GM12878 (cell line): Measurements from ENCODE around the gene PACSIN3. TPM values are rescaled to one million over a fixed set of nuclear protein-coding genes. Genes with fewer than 3 reads are reported as not detected.

ENCODE experiments used
- ATAC-seq: fragments of 200-7000 bp; cut with Tn5 transposase; 3 replicates; pipeline ENCODE4 v1.9.1; 2020; ENCODE audit warnings: mild to moderate bottlenecking, moderate library complexity
- BruUV-seq: library from RNA; stranded (reverse); fragments of 400-500 nt; replicated peaks from 2 replicates; lab custom pipeline; 2021; lab: Mats Ljungman, UMichigan
- CTCF ChIA-PET: fragments of 300-600 bp; sonication (Branson Sonifier 250); formaldehyde crosslinking; extraction: SDS; loops from one replicate; lab custom pipeline; 2021; ENCODE audit warnings: inconsistent platforms; lab: Yijun Ruan, JAX
- POLR2A ChIA-PET: fragments of 350-600 bp; formaldehyde crosslinking; extraction: SDS; loops from one replicate; lab custom pipeline; 2021; ENCODE audit warnings: inconsistent platforms; lab: Charles Lee
- RAD21 ChIA-PET: fragments of 300-600 bp; sonication (Branson Sonifier 250); formaldehyde crosslinking; loops from one replicate; lab custom pipeline; 2023; ENCODE audit warnings: antibody characterized with exemption; ENCODE audit not compliant: unreplicated experiment; lab: Charles Lee
- SMC1A ChIA-PET: fragments of 300-600 bp; sonication (Branson Sonifier 250); formaldehyde crosslinking; loops from one replicate; lab custom pipeline; 2023; ENCODE audit not compliant: unreplicated experiment, uncharacterized antibody; lab: Charles Lee
- DNase-seq: peaks from one replicate; pipeline ENCODE4 v3.0.0-alpha.2; 2011; ENCODE audit warnings: low read depth, low spot score
- FAIRE-seq: peaks from 3 replicates; lab custom pipeline; 2011; peaks lifted over from hg19 to GRCh38; lab: Jason Lieb, UNC
- H2AFZ ChIP-seq: 2 replicates; pipeline ENCODE4 v1.6.0; 2011; ENCODE audit warnings: low read depth, low read length, control low read depth; ENCODE audit not compliant: control insufficient read depth
- H3K27ac ChIP-seq: 2 replicates; pipeline ENCODE4 v1.5.1; 2011; ENCODE audit warnings: control low read depth; ENCODE audit not compliant: control insufficient read depth, insufficient read depth
- H3K27me3 ChIP-seq, 2 experiments: replicated peaks in 1 of 2; 2 replicates each; pipeline versions ENCODE4 v1.6.0 to v1.6.1; 2011; ENCODE audit warnings: low read length in 1 of 2; ENCODE audit not compliant: control insufficient read depth in 2 of 2, insufficient read depth in 2 of 2
- H3K36me3 ChIP-seq, 2 experiments: 2 replicates each; pipeline ENCODE4 v1.5.1; 2011; ENCODE audit warnings: low read length in 1 of 2; ENCODE audit not compliant: control insufficient read depth in 2 of 2, insufficient read depth in 2 of 2
- H3K4me1 ChIP-seq: 2 replicates; pipeline ENCODE4 v1.6.1; 2011; ENCODE audit warnings: mild to moderate bottlenecking, low read length, moderate library complexity, mixed read lengths; ENCODE audit not compliant: control insufficient read depth, insufficient read depth
- H3K4me2 ChIP-seq: 2 replicates; pipeline ENCODE4 v1.6.0; 2011; ENCODE audit warnings: control low read depth; ENCODE audit not compliant: control insufficient read depth, insufficient read depth
- H3K4me3 ChIP-seq: fragments of 200-600 bp; sonication (generic); 2 replicates; pipeline ENCODE4 v1.5.1; 2016
- H3K79me2 ChIP-seq: 2 replicates; pipeline ENCODE4 v1.6.0; 2011; ENCODE audit warnings: low read length; ENCODE audit not compliant: control insufficient read depth, insufficient read depth
- H3K9ac ChIP-seq: 2 replicates; pipeline ENCODE4 v1.8.0; 2011; ENCODE audit warnings: low read length, control low read depth, mixed read lengths; ENCODE audit not compliant: control insufficient read depth, insufficient read depth
- H3K9me3 ChIP-seq: replicated peaks from 3 replicates; pipeline ENCODE4 v1.5.1; 2011; ENCODE audit warnings: mild to moderate bottlenecking, low read length; ENCODE audit not compliant: control insufficient read depth, insufficient read depth
- H4K20me1 ChIP-seq: 2 replicates; pipeline ENCODE4 v1.6.0; 2011; ENCODE audit not compliant: control insufficient read depth, insufficient read depth
- CEBPZ ChIP-seq: fragments of 150-350 bp; IDR thresholded peaks from 2 replicates; pipeline ENCODE4 v1.6.1; 2016; ENCODE audit warnings: low read depth, low read length
- CHD1 ChIP-seq: IDR thresholded peaks from 2 replicates; pipeline ENCODE4 v1.6.1; 2012; ENCODE audit warnings: low read depth, low read length, improper control_type of control experiment
- DPF2 ChIP-seq: fragments of 450-650 bp; IDR thresholded peaks from 2 replicates; pipeline ENCODE4 v1.6.1; 2017; ENCODE audit warnings: mild to moderate bottlenecking
- GATAD2B ChIP-seq: fragments of 450-650 bp; conservative IDR thresholded peaks from 2 replicates; pipeline ENCODE4 v1.6.1; 2017; ENCODE audit warnings: low read depth, mild to moderate bottlenecking, moderate library complexity
- IRF3 ChIP-seq: fragments of 450-650 bp; IDR thresholded peaks from 2 replicates; pipeline ENCODE4 v1.6.1; 2014; ENCODE audit warnings: mild to moderate bottlenecking
- MTA3 ChIP-seq: IDR thresholded peaks from 2 replicates; pipeline ENCODE4 v1.6.1; 2012; ENCODE audit warnings: low read length, inconsistent platforms, borderline replicate concordance
- PAX5 ChIP-seq: IDR thresholded peaks from 2 replicates; pipeline ENCODE4 v1.6.1; 2011; ENCODE audit warnings: low read depth, low read length, borderline replicate concordance
- POLR2AphosphoS5 ChIP-seq: IDR thresholded peaks from 2 replicates; pipeline ENCODE4 v1.6.1; 2011; ENCODE audit warnings: mild to moderate bottlenecking, low read length, inconsistent platforms
- WRNIP1 ChIP-seq: IDR thresholded peaks from 2 replicates; pipeline ENCODE4 v1.6.1; 2011; ENCODE audit warnings: low read depth, low read length, improper control_type of control experiment, borderline replicate concordance
- ZBTB33 ChIP-seq: fragments of 450-650 bp; IDR thresholded peaks from 2 replicates; pipeline ENCODE4 v1.6.1; 2017; ENCODE audit warnings: mild to moderate bottlenecking
- whole genome bisulfite sequencing: methylation state at CpG from one replicate; pipeline ENCODE4 v1.1.6; 2016; ENCODE audit warnings: low lambda C conversion rate; ENCODE audit not compliant: insufficient replicate concordance, insufficient coverage; ENCODE audit errors: missing lambda C conversion rate; 5-methylcytosine and 5-hydroxymethylcytosine counted together
- in situ Hi-C: fragments of 300-500 bp; cut with MboI; formaldehyde crosslinking; loops from 9 replicates; pipeline ENCODE4 v1.14.3; 2018; ENCODE audit warnings: mixed read lengths
- intact Hi-C: fragments of 100-400 bp; cut with micrococcal nuclease; formaldehyde crosslinking; loops from one replicate; pipeline ENCODE4 v1.14.2; 2022; ENCODE audit not compliant: unreplicated experiment
- polyA plus RNA-seq, 11 experiments: library from polyadenylated mRNA; depleted of rRNA in 4 of 11; unstranded in 6 of 11; stranded (reverse) in 5 of 11; fragments of >200 nt; fragmentation: Nextera tagmentation in 4 of 11; fragmentation: Illumina TruSeq in 1 of 11; extraction: Ambion mirVana in 4 of 11; extraction: Trizol in 1 of 11; gene quantifications; 1 replicate in 1 of 11; 2 replicates in 10 of 11; pipeline versions ENCODE4 v1.2.1 to v1.2.3, GENCODE V29; 2011 to 2016; ENCODE audit warnings: inconsistent platforms in 2 of 11, missing spikeins in 2 of 11, low read depth in 1 of 11
- total RNA-seq, 4 experiments: library from RNA; depleted of rRNA in 3 of 4; stranded (reverse); fragments of >200 nt in 3 of 4; fragmentation: Illumina TruSeq in 1 of 4; extraction: Trizol in 1 of 4; gene quantifications; 2 replicates each; pipeline versions ENCODE4 v1.2.1 to v1.2.3, GENCODE V29; 2013 to 2021
- TF ChIP-seq, protein P1 (sequence below): fragments of 450-650 bp; IDR thresholded peaks from 2 replicates; pipeline ENCODE4 v1.6.1; 2016; ENCODE audit warnings: mild to moderate bottlenecking

PACSIN3 gene
- total and polyA plus RNA-seq, 10 of the 15 experiments (the other 5 are each of a cell fraction or from before 2014, with no cell fraction given): 0.05 to 0.82 (median 0.22) TPM; not detected in 1

DNA sequence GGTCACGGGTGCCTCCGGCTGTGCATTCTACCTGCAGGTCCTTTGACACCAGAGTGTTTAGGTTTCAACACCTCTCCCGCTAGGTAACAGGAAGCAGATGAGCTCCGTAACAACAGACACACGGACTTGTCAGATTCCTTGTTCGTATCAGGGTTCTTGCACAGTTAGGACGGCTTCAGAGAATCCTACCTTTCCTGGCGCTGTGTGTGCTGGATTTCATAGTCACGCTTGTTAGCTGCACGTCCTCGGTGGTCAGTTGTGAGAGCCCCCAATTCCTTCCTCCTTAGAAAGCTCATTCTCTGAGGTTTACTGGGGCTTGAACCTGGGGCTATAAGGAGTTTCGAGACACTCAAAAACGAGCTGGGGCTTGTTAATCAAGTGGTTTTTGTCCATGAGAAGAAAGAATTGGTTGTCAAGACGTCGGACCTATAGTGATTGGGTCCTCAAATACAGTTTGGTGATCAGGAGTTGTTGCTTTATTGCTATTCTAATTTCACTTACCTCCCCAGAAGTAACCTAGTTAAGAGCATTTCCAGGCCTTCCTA, 29.2 kb upstream of the PACSIN3 start:
- ATAC-seq (no peak), FAIRE-seq (peak; percentile 31), DNase-seq (peak; percentile 32)
- Histone ChIP-seq H3K4me1 (peaks cover 9% of the 10 kb centered on the region), H4K20me1 (no peaks in the 10 kb centered on the region), H3K9ac (peak overlapping the region; percentile 94), H2AFZ (peak overlapping the region; percentile 78), H3K9me3 (no peaks in the 10 kb centered on the region), H3K79me2 (peaks cover 41% of the 10 kb centered on the region), H3K27me3 (no peaks in the 10 kb centered on the region), H3K27ac (peak overlapping the region; percentile 99), H3K4me3 (peak overlapping the region; percentile 92), H3K4me2 (peak overlapping the region; percentile 95), H3K36me3 (no peaks in the 10 kb centered on the region; a peak in 2 of 4 replicates)
- ChIA-PET POLR2A (interaction anchor here (0.5 to 3.4 kb wide), 18 partner anchors 10 to 1094 kb away, joined by 3 to 63 read pairs (median 4); partner anchors contain the start of genes ACP2, CSTPP1, SLC39A13 and SPI1), SMC1A (interaction anchor here (0.7 to 3.5 kb wide), 12 partner anchors 9 to 378 kb away, joined by 3 to 36 read pairs (median 4); partner anchors contain the start of gene ACP2), CTCF (interaction anchor here (0.6 to 6.0 kb wide), 13 partner anchors 9 to 553 kb away, joined by 3 to 36 read pairs (median 8); partner anchors contain the start of gene ACP2), RAD21 (interaction anchor here (0.7 to 4.0 kb wide), 14 partner anchors 10 to 639 kb away, joined by 3 to 65 read pairs (median 4); partner anchors contain the start of genes ACP2, MADD, NR1H3 and PSMC3)
- TF ChIP-seq PAX5 (0 out of 2 replicates have a peak, but pooled peaks have one; percentile 23), GATAD2B (no peak), POLR2AphosphoS5 (peak; percentile 17; the same call in 1 of the 2 replicates), ZBTB33 (no peak), MTA3 (no peak), CHD1 (no peak), IRF3 (no peak), DPF2 (0 out of 2 replicates have a peak, but pooled peaks have one; percentile 14), CEBPZ (no peak), WRNIP1 (peak; percentile 54; the same call in 1 of the 2 replicates)
- TF ChIP-seq, protein P1, sequence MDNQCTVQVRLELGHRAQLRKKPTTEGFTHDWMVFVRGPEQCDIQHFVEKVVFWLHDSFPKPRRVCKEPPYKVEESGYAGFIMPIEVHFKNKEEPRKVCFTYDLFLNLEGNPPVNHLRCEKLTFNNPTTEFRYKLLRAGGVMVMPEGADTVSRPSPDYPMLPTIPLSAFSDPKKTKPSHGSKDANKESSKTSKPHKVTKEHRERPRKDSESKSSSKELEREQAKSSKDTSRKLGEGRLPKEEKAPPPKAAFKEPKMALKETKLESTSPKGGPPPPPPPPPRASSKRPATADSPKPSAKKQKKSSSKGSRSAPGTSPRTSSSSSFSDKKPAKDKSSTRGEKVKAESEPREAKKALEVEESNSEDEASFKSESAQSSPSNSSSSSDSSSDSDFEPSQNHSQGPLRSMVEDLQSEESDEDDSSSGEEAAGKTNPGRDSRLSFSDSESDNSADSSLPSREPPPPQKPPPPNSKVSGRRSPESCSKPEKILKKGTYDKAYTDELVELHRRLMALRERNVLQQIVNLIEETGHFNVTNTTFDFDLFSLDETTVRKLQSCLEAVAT: 0 out of 2 replicates have a peak, but pooled peaks have one; percentile 18
- BruUV-seq: TSS peak; percentile 78
- intact Hi-C loops (loop anchor here (2.0 kb wide), 1 partner anchor 39 kb away; the partner anchor contains the start of gene ARFGAP2), in situ Hi-C loops (no loop called here)
- WGBS: 0% methylated on average over 15 of the region's 15 CpGs
